ENCODE results near the gene TGFBR3.

Gene TGFBR3

GRCh38 chr1:91750398-91750996, 135.5 kb downstream of the TGFBR3 start:
- no peak for DNase-seq

- DNase-seq = no peak
Measured at GRCh38 chr1:91749788-91750231, 136.1 kb downstream of the TGFBR3 start.

GRCh38 chr1:91747666-91748065, 138.3 kb downstream of the TGFBR3 start:
- no peak for DNase-seq

- no peak for DNase-seq
Measured at GRCh38 chr1:91746728-91747338, 139.1 kb downstream of the TGFBR3 start.

GRCh38 chr1:91745640-91746373, 140.1 kb downstream of the TGFBR3 start:
- DNase-seq = no peak

- DNase-seq = no peak
Measured at GRCh38 chr1:91744953-91745639, 140.9 kb downstream of the TGFBR3 start.

- DNase-seq = no peak
Measured at GRCh38 chr1:91742848-91743292, 143.1 kb downstream of the TGFBR3 start.

GRCh38 chr1:91741906-91742305, 144.0 kb downstream of the TGFBR3 start:
- no peak for DNase-seq

- no peak for DNase-seq
Measured at GRCh38 chr1:91741301-91741700, 144.7 kb downstream of the TGFBR3 start.

- no peak for DNase-seq
Measured at GRCh38 chr1:91737650-91738049, 148.3 kb downstream of the TGFBR3 start.

- no peak for DNase-seq
Measured at GRCh38 chr1:91736715-91737615, 149.0 kb downstream of the TGFBR3 start.

- no peak for DNase-seq
Measured at GRCh38 chr1:91736146-91736714, 149.7 kb downstream of the TGFBR3 start.

GRCh38 chr1:91735266-91735845, 150.6 kb downstream of the TGFBR3 start:
- no peak for DNase-seq

- no peak for DNase-seq
Measured at GRCh38 chr1:91734761-91735160, 151.2 kb downstream of the TGFBR3 start.

- DNase-seq = no peak
Measured at GRCh38 chr1:91733108-91733710, 152.7 kb downstream of the TGFBR3 start.

- DNase-seq = no peak
Measured at GRCh38 chr1:91732291-91733107, 153.5 kb downstream of the TGFBR3 start.

- no peak for DNase-seq
Measured at GRCh38 chr1:91731815-91732214, 154.1 kb downstream of the TGFBR3 start.

GRCh38 chr1:91730801-91731732, 154.9 kb downstream of the TGFBR3 start:
- no peak for DNase-seq

All from NCI-H748 treated with DMSO at 0.1 percent for 48 hours (cell line).